K562 (cell line): ENCODE data around the gene NIFK. TPM values are rescaled to one million over a fixed set of nuclear protein-coding genes. Genes with fewer than 3 reads are reported as not detected.

Source experiments
- CBX5 ChIP-seq: IDR thresholded peaks from 2 replicates; pipeline ENCODE4 v1.6.1; 2014; ENCODE audit warnings: low read depth, borderline replicate concordance
- EP300 ChIP-seq: IDR thresholded peaks from 2 replicates; pipeline ENCODE4 v1.6.1; 2012; ENCODE audit warnings: low read length, improper control_type of control experiment
- GATAD2A ChIP-seq: fragments of 450-650 bp; IDR thresholded peaks from 2 replicates; pipeline ENCODE4 v1.6.1; 2017
- KDM5B ChIP-seq: fragments of 200-600 bp; sonication (generic); IDR thresholded peaks from 2 replicates; pipeline ENCODE4 v1.6.1; 2012; ENCODE audit warnings: low read depth, mild to moderate bottlenecking, moderate library complexity, low read length, control low read depth, inconsistent platforms; ENCODE audit not compliant: insufficient replicate concordance
- PCBP1 ChIP-seq: fragments of 200-400 bp; formaldehyde crosslinking; IDR thresholded peaks from 2 replicates; pipeline ENCODE4 v1.6.1; 2018; ENCODE audit warnings: mild to moderate bottlenecking, low read depth, low read length; ENCODE audit not compliant: poor library complexity, severe bottlenecking
- SAFB2 ChIP-seq: fragments of 200-400 bp; formaldehyde crosslinking; IDR thresholded peaks from 2 replicates; pipeline ENCODE4 v1.6.1; 2018; ENCODE audit warnings: borderline replicate concordance, low read length, low read depth, moderate library complexity; ENCODE audit not compliant: severe bottlenecking
- XRCC5 ChIP-seq: fragments of 200-400 bp; formaldehyde crosslinking; IDR thresholded peaks from 2 replicates; pipeline ENCODE4 v1.6.1; 2017; ENCODE audit warnings: low read depth, mild to moderate bottlenecking, low read length
- ZEB2 ChIP-seq: fragments of 450-650 bp; IDR thresholded peaks from 2 replicates; pipeline ENCODE4 v1.6.1; 2016
- ZNF133 ChIP-seq: fragments of 250-450 bp; sonication (Bioruptor Pico); IDR thresholded peaks from 2 replicates; pipeline ENCODE4 v1.4.0; 2020; ENCODE audit warnings: mild to moderate bottlenecking
- ZNF707 ChIP-seq: fragments of 250-450 bp; sonication (Bioruptor Pico); conservative IDR thresholded peaks from 2 replicates; pipeline ENCODE4 v1.8.0; 2022; ENCODE audit warnings: inconsistent platforms, mild to moderate bottlenecking, moderate library complexity
- polyA plus RNA-seq, 8 experiments: library from polyadenylated mRNA; depleted of rRNA in 4 of 8; stranded (reverse) in 5 of 8; unstranded in 3 of 8; fragments of >200 nt; fragmentation: Nextera tagmentation in 2 of 8; fragmentation: Illumina TruSeq in 1 of 8; extraction: Ambion mirVana in 2 of 8; extraction: Trizol in 1 of 8; gene quantifications; 2 replicates each; pipeline versions ENCODE4 v1.2.1 to v1.2.3, GENCODE V29; 2011 to 2014; ENCODE audit warnings: inconsistent platforms in 1 of 8, missing spikeins in 1 of 8
- total RNA-seq, 7 experiments: library from RNA; depleted of rRNA in 6 of 7; stranded (reverse); fragments of >200 nt in 6 of 7; fragmentation: Illumina TruSeq in 2 of 7; extraction: Trizol in 2 of 7; gene quantifications; 2 replicates each; pipeline versions ENCODE4 v1.2.1 to v1.2.3, GENCODE V29; 2011 to 2021; ENCODE audit warnings: low replicate concordance in 1 of 7
- TF ChIP-seq, protein P1 (sequence below): fragments of 450-650 bp; IDR thresholded peaks from 2 replicates; pipeline ENCODE4 v1.6.1; 2018; ENCODE audit not compliant: partially characterized antibody
- TF ChIP-seq, protein P2 (sequence below): conservative IDR thresholded peaks from 2 replicates; pipeline ENCODE4 v1.6.1; 2011; ENCODE audit warnings: low read depth, mild to moderate bottlenecking, low read length; ENCODE audit not compliant: control insufficient read depth
- TF ChIP-seq, protein P3 (sequence below): sonication (generic); formaldehyde crosslinking; IDR thresholded peaks from 2 replicates; pipeline ENCODE4 v1.8.1; 2023; ENCODE audit warnings: mild to moderate bottlenecking, missing genetic modification reagents
- TF ChIP-seq, protein P4 (sequence below): fragments of 450-650 bp; formaldehyde crosslinking; conservative IDR thresholded peaks from 2 replicates; pipeline ENCODE4 v1.4.0; 2022; ENCODE audit warnings: mild to moderate bottlenecking, missing genetic modification characterization
- TF ChIP-seq, protein P5 (sequence below): sonication (generic); formaldehyde crosslinking; IDR thresholded peaks from 2 replicates; pipeline ENCODE4 v1.8.0; 2022; ENCODE audit warnings: missing genetic modification reagents, mild to moderate bottlenecking, borderline replicate concordance

The NIFK gene
- total and polyA plus RNA-seq, 9 of the 15 experiments (the other 6 are each of a cell fraction or from before 2014, with no cell fraction given): 60.2 to 426 (median 183) TPM

DNA sequence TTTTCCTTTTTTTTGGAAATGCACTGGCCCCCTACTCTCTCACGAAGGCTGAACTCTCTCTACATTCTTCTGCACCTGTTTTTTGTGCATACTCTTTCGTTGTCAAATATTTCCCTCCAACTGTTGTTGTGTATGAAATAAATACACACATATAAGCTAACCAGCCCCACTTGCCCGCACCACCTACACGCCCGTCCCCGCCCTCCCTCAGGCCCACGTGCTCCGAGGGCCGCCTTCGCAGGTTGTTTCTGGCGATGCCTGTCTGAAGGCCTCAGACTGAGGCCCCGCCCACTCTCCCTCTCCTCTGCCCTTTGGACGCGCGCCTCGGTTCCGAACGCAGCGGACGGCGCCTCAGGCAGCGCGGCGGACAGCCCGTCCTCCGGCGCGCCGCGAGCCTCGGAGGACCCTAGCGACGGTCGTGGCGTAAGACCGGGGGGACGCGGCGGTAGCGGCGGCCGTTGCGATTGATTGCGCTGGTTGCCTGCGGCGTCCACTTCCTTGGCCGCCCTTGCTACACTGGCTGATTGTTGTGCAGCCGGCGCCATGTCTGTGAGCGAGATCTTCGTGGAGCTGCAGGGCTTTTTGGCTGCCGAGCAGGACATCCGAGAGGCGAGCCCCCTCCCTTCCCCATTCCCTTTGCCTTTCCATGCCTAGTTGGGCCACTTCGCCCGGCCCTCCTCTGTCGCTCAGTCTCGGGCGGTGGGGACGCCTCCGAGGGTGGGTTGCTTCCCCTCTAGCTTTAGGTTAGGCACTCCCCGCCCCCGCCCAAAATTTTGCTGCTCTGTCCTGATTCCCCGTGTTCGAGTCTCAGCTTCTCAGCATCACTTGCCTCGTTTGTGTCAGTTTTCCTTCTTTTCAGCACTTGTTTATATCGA lies 18.8 kb upstream of the NIFK start, which contains the start of gene TSN (continued):
- TF ChIP-seq, protein P1, sequence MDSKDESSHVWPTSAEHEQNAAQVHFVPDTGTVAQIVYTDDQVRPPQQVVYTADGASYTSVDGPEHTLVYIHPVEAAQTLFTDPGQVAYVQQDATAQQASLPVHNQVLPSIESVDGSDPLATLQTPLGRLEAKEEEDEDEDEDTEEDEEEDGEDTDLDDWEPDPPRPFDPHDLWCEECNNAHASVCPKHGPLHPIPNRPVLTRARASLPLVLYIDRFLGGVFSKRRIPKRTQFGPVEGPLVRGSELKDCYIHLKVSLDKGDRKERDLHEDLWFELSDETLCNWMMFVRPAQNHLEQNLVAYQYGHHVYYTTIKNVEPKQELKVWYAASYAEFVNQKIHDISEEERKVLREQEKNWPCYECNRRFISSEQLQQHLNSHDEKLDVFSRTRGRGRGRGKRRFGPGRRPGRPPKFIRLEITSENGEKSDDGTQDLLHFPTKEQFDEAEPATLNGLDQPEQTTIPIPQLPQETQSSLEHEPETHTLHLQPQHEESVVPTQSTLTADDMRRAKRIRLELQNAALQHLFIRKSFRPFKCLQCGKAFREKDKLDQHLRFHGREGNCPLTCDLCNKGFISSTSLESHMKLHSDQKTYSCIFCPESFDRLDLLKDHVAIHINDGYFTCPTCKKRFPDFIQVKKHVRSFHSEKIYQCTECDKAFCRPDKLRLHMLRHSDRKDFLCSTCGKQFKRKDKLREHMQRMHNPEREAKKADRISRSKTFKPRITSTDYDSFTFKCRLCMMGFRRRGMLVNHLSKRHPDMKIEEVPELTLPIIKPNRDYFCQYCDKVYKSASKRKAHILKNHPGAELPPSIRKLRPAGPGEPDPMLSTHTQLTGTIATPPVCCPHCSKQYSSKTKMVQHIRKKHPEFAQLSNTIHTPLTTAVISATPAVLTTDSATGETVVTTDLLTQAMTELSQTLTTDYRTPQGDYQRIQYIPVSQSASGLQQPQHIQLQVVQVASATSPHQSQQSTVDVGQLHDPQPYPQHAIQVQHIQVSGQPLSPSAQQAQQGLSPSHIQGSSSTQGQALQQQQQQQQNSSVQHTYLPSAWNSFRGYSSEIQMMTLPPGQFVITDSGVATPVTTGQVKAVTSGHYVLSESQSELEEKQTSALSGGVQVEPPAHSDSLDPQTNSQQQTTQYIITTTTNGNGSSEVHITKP: peak; percentile 23
- TF ChIP-seq CBX5: no peak
- TF ChIP-seq EP300: peak; percentile 40; the same call in 1 of the 2 replicates
- peak; percentile 75 for TF ChIP-seq KDM5B
- TF ChIP-seq SAFB2: no peak
- TF ChIP-seq ZEB2: no peak
- TF ChIP-seq, protein P2, sequence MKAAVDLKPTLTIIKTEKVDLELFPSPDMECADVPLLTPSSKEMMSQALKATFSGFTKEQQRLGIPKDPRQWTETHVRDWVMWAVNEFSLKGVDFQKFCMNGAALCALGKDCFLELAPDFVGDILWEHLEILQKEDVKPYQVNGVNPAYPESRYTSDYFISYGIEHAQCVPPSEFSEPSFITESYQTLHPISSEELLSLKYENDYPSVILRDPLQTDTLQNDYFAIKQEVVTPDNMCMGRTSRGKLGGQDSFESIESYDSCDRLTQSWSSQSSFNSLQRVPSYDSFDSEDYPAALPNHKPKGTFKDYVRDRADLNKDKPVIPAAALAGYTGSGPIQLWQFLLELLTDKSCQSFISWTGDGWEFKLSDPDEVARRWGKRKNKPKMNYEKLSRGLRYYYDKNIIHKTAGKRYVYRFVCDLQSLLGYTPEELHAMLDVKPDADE: peak; percentile 88
- TF ChIP-seq GATAD2A: no peak
- no peak for TF ChIP-seq ZNF707 (CRISPR knock-in tag)
- no peak for TF ChIP-seq ZNF133
- TF ChIP-seq, protein P3, sequence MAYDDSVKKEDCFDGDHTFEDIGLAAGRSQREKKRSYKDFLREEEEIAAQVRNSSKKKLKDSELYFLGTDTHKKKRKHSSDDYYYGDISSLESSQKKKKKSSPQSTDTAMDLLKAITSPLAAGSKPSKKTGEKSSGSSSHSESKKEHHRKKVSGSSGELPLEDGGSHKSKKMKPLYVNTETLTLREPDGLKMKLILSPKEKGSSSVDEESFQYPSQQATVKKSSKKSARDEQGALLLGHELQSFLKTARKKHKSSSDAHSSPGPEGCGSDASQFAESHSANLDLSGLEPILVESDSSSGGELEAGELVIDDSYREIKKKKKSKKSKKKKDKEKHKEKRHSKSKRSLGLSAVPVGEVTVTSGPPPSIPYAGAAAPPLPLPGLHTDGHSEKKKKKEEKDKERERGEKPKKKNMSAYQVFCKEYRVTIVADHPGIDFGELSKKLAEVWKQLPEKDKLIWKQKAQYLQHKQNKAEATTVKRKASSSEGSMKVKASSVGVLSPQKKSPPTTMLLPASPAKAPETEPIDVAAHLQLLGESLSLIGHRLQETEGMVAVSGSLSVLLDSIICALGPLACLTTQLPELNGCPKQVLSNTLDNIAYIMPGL (CRISPR knock-in tag): peak; percentile 90; the same call in 1 of the 2 replicates
- TF ChIP-seq PCBP1: peak; percentile 98
- peak; percentile 74 for TF ChIP-seq XRCC5
- TF ChIP-seq, protein P4, sequence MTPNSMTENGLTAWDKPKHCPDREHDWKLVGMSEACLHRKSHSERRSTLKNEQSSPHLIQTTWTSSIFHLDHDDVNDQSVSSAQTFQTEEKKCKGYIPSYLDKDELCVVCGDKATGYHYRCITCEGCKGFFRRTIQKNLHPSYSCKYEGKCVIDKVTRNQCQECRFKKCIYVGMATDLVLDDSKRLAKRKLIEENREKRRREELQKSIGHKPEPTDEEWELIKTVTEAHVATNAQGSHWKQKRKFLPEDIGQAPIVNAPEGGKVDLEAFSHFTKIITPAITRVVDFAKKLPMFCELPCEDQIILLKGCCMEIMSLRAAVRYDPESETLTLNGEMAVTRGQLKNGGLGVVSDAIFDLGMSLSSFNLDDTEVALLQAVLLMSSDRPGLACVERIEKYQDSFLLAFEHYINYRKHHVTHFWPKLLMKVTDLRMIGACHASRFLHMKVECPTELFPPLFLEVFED (CRISPR knock-in tag): no peak
- TF ChIP-seq, protein P5, sequence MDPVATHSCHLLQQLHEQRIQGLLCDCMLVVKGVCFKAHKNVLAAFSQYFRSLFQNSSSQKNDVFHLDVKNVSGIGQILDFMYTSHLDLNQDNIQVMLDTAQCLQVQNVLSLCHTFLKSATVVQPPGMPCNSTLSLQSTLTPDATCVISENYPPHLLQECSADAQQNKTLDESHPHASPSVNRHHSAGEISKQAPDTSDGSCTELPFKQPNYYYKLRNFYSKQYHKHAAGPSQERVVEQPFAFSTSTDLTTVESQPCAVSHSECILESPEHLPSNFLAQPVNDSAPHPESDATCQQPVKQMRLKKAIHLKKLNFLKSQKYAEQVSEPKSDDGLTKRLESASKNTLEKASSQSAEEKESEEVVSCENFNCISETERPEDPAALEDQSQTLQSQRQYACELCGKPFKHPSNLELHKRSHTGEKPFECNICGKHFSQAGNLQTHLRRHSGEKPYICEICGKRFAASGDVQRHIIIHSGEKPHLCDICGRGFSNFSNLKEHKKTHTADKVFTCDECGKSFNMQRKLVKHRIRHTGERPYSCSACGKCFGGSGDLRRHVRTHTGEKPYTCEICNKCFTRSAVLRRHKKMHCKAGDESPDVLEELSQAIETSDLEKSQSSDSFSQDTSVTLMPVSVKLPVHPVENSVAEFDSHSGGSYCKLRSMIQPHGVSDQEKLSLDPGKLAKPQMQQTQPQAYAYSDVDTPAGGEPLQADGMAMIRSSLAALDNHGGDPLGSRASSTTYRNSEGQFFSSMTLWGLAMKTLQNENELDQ (CRISPR knock-in tag): no peak
